GM18526 (cell line): ENCODE results near the gene DCLK1.

Source experiments
- POLR2A ChIP-seq: IDR thresholded peaks from 3 replicates; pipeline ENCODE4 v1.6.1; 2011; ENCODE audit not compliant: insufficient read length; ENCODE audit errors: extremely low read depth

The DCLK1 gene

DNA sequence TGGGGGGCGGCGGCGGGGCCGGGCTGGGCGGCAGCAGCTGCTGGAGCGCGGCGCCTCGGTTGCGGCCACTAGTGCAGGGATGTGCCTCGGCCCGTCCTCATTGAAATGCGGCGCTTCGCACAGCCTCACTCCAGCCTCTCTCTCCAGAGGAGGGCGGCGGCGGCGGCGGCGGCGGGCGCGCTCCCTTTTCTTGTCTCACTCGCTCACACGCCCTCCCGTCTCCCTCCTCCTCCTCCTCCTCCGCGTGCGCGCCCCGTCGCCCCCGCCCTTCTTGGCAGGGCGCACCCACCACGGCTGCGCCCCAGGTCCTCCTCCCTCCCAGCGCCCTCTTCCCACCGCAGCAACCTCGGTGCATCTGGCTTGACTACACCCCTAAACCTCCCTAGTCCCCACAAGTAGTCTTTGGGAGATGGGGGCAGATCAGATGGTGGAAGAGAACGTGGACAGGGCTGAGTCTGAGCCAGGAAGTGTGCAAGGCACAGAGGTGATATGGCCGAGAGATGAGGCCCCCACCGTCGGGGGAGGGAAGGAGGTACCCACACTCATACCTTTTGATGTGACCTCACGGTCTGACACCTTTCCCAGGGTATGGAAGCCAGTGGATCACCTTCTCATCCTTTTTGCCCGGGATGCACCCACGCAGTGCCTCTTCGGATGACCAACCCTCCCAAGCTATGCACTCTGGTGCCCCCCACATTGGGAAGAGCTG, at the start of gene DCLK1:
DCLK1 (minus strand) TSS at position 161 of the 709 bp plus-strand sequence.
- TF ChIP-seq POLR2A, result no peak

DNA sequence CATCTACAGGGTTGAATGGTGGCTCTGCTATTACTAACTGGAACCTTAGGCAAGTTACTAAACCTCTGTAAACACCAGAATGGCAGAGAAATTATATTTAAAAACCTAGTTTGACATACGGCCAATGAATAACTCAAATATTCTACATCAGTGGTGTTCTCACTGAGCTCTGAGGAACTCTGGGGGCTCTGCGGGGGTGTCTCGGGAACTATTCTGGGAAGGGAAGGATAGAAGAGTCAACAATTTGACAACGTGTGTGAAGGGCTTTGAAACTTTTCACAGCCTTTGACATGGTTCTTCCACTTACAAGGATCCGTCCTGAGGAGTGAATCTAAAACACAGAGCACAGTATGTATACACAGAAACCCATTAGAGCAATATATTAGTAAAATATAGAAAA, 44.4 kb upstream of the DCLK1 start:
- TF ChIP-seq POLR2A, result no peak

DNA sequence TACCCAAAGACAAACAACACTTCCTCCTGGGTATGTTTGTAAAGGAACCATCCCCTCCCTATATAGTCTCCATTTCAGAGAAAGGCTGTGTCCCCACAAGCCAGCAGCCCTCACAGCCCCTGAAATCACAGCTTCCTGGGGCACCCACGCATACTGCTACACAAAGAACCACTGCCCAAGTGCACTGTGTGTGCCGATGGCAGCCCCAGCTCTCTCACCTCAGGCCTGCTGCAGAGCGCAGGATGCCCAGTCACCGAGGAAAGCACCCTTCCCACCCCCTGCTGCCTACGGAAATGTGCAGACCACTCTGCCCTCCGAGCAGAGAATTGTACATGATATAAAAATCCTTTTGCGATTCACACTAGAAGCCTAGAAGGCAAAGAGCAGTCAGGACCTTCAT, 43.7 kb upstream of the DCLK1 start:
- TF ChIP-seq POLR2A, result no peak

DNA sequence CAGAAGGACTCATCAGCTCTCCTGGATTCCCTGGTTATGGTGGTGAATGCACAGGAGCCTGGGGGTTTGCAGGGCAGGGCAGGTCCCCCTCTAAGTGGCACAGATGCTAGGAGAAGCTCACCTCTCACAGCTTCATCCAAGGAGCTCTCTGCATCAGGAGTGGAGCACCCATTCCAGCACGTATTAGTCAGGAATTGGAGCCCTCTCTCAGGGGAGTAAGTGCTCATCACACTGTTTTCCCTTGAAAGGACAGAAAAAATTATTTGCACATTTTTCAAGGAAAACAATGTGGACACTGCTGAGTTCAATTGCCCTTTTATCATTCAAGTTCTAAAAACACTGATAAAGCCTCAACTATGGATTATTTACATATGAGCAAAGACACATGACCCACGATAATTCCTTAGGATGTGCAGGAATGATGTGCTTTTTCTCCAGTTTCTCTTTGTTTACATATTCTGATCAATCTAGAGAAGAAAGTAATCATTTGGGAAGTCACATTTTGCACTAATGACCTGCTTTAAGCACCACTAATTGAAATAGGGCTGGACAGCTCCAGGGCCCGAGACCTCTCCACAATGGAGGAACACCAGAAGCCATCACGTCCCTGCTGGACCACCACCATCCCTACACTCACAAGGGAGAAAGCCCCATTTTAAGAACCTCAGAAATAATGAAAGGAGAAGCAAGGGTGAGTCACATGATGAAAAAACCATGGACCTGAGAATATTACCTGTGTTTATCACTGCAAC, 42.6 kb upstream of the DCLK1 start:
- TF ChIP-seq POLR2A, result no peak

DNA sequence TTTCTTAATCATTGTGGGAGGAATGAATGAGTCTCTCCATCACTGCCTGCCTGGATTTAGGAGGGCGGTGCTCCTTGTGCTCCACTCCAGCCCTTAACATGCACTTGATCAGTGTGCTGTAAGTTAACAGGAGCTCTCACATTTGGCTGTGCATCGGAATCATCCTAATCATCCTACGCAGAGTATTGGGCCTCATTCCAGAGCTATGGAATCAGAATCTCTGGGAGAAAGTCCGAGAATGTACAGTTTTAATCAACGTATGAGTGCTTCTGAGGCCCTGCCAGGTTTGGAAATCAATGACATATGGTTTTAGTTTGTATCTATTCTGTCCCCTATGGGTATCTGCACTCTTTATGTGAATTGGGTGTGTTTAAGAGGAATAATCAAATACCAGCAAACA, 34.9 kb upstream of the DCLK1 start:
- no peak for TF ChIP-seq POLR2A

DNA sequence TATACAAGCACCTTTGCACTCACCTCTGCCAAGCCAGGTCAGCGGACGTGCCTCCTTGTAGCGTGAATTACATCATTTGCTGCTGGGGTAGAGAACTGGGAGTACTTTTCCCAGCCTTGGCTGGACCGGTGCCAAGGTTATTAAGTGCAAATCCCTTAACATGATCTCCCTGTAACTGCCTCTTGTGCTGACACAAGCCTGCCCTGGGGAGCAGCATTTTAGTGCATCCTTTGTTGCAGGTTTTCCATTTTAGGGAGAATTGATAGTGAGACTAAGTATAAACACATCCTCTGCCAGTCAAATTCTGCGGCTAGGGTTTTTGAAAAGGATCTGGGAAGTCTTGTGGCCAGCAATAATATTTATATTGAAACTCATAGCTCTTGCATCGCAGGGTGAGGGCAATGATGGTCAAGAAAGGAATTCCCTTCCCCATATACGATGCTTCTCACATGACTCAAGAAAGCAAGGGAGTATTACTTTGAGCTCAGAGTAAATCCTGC, 32.7 kb upstream of the DCLK1 start:
- no peak for TF ChIP-seq POLR2A

DNA sequence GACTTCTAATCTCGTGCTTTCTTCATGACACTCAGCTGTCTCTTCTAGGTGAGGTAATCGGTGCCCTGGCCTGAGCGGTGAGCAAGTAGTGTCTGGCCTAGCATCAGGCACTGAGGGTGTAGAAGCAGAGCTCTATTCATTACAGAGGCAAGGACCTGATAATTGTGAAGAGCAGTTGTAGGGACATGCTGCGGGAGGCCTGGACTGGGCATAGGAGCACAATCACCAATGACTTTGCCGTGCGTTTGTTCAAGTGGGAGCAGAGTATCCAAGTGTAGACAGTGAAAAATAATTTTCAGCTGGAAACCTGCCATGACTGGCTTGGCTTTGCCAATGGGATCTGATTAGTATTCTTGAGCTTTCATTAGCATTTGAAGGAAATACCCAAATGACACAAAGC, 32.1 kb upstream of the DCLK1 start:
- no peak for TF ChIP-seq POLR2A

DNA sequence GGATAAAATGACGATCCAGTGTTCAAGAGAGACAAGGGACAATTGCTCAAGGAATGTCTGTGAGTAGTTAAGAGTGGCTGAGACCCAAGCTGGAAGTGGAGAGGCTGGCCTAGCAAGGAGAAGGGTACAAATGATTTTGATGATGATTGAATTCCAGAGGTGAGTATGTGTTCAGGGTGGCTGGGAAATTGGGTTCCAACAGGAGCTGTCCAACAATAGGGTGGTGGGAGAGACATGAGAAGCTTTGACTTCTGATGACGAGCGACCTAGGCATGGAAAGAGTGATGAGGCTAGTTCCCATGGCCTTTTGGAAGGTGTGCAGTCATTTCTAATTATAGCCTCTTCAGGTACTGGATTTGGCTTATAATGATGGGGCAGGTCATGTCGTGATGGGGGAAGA, 29.1 kb upstream of the DCLK1 start:
- no peak for TF ChIP-seq POLR2A

DNA sequence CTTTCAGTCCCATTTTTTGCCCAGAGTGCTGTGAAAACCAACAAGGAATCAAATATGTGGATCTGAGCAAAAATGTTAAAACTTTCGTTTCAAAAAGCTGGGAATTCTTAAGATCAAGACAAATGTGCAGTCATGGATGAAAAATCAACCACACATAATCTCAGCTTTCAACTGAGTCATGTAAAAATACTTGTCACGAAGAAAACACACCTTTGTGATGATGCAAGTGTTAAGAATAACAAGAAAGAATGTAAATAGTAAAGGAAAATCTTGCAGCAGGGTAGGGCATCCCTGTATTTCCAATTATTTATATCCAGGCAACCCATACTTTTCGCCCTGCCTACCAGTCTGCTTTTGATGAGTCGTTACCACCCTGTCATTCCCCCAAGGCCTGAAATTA, 27.4 kb upstream of the DCLK1 start:
- no peak for TF ChIP-seq POLR2A

DNA sequence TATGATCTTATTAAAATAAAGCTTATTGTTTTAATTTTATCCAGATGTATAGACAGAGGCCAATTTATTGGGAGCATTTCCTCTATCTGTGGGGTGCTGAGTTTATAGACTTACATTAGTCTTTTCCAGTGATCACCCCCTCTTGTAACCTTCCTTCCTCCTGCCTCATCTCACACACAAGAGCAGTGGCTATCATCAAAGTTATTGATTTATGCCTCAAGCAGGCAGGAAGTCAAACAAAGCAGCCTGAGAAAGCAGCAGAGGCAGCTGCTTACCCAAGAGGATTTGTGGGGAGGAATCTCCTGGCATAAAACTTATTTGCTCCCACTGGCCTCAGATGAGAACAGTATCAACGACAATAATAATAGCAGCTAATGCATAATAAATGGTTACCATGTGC, 26.3 kb upstream of the DCLK1 start:
- no peak for TF ChIP-seq POLR2A

DNA sequence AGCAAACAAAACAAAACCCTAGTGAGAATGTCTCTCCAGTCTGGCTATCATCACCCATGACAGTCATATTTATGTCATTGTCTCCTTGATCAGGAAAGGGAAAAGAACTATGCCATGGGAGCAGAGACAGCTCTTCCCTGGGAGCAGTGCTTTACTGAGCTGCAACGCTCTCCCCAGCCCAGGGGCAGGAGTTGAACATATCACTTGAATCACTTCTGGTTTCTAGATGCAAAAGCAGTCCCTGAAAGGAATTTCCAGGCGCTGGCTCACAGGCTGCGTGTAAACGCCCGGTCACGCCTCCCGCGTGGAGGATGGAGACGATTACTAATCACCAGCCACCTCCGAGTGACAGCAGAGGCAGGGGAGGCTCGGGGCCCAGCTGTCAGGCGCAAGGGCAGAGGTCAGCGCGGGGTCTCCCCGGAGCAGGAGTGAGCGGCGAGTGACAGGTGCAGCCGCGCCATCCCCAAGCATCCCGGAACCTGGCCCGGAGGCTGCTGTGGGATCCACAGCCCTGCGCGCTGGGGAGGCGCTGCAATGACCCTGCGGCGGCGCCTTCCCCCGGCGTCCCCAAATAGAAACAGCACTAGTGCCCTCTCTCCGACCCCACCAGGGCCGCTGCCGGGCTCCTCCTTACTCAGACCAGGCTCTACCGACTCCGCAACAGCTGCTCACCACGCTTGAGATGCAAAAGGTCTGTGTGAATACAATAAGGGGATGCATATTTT, 23.5 kb upstream of the DCLK1 start:
- no peak for TF ChIP-seq POLR2A

DNA sequence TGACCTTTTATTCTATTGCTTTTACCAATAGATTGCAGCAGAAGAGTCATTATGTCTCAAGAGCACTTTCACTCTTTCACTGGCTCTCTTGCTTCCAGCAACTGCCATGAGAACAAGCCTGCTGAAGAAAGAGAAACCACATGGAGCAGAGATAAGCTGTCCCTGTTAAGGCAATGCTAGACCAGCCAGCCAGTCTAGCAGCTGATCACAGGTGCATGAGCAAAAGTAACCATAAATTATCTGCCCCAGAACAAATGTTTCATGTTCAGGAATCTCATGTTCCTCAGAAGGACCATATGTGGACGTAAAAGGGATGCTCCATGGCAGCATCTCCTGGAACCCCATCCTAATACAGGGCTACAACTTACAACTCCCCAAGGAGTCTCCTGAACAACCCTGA, 20.4 kb upstream of the DCLK1 start:
- TF ChIP-seq POLR2A, result no peak

DNA sequence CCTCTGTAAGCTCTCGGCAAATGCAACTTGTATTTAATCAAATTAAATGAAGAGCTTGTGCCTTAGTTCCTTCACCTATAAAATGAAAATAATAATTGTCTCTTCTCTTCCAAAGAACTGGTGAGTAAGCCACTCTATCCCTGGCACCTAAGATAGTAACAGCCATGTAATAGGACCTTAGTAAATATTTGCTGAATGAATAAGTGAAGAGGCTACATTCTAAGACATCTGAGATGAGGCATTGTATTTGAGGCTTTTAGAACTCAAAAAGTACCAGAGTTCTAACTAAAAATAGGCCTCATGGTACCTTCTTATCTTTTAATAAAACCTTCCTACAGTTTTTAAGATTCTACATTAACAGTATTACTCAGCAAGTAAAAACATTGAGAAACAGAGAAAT, 17.3 kb upstream of the DCLK1 start:
- TF ChIP-seq POLR2A, result no peak

DNA sequence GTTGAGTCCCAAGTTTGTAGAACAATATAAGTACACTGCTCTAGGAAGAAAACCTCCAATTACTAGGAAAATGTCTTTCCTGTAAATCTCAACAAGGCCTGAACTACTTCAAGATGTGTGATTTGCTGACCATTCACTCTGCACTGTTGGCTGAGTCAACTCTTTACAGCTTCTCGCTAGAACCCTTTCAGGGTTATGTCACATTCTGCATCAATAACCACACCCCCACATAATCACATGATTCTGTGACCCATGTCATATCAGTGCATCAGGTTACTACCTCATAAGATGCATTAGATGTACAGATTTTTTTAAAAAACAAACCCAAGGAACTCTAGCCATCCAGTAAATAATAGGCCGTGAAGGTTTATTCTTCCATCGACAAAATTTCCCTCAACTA, 16.1 kb upstream of the DCLK1 start:
- TF ChIP-seq POLR2A, result no peak

DNA sequence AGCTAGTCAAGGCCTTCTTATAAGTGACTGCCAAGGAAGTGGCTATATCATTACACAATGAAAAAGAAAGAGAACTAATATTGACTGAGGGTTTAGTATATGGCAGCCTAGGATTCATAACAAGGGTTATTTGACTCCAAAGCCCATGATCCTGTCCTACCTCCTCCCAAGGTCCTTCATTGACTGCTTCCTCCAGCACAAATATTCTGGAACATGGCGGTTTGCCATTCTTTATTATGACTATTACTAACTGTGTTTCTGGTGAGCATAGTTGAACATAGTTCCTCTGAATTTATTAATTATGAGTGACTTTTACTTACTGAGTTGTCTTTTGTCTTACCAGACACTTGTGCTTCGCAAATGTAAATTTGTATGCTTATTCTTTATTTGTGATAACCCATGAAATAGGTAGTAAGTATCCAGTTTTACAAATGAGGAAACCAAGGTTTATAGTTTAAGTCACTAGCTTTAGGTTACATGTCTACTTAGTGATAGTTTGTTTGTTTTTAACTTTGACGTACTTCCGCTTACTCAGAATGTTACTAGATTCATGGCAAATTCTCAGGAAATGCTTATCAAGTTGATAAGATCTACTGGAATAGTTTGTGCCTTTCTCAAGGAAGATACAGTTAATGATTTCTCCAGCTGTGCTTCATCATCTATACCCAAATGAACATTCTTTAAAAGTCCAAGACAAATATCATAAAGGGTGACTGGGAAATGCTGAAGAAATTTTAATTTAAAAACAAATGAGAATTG, 15.5 kb upstream of the DCLK1 start:
- TF ChIP-seq POLR2A, result no peak
